ENCODE results near the gene DNAJC17.

DNAJC17 gene

GRCh38 chr15:40755812-40756208 lies 51.5 kb downstream of the DNAJC17 start:
- Histone ChIP-seq H3K4me1 (peaks cover 3% of the 10 kb centered on the region), H3K9me3 (ENCODE audit: control insufficient read depth, low read length) (no peaks in the 10 kb centered on the region), H3K27me3 (ENCODE audit: control insufficient read depth, insufficient read depth, low read length) (no peaks in the 10 kb centered on the region), H3K27ac (peak overlapping the region; percentile 40), H3K36me3 (ENCODE audit: control insufficient read depth, insufficient read depth, low read length) (no peaks in the 10 kb centered on the region), H3K9ac (no peak overlapping the region), H2AFZ (peak overlapping the region; percentile 70), H3K4me2 (ENCODE audit: low read length) (peak overlapping the region; percentile 77), H3K79me2 (no peaks in the 10 kb centered on the region), H3K4me3 (ENCODE audit: low read depth, low read length) (peak overlapping the region; percentile 86)
- TF ChIP-seq, protein P1, sequence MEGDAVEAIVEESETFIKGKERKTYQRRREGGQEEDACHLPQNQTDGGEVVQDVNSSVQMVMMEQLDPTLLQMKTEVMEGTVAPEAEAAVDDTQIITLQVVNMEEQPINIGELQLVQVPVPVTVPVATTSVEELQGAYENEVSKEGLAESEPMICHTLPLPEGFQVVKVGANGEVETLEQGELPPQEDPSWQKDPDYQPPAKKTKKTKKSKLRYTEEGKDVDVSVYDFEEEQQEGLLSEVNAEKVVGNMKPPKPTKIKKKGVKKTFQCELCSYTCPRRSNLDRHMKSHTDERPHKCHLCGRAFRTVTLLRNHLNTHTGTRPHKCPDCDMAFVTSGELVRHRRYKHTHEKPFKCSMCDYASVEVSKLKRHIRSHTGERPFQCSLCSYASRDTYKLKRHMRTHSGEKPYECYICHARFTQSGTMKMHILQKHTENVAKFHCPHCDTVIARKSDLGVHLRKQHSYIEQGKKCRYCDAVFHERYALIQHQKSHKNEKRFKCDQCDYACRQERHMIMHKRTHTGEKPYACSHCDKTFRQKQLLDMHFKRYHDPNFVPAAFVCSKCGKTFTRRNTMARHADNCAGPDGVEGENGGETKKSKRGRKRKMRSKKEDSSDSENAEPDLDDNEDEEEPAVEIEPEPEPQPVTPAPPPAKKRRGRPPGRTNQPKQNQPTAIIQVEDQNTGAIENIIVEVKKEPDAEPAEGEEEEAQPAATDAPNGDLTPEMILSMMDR (IDR thresholded peaks at IDR 0.05), result no peak

GRCh38 chr15:40754883-40755811 lies 52.1 kb downstream of the DNAJC17 start, which contains the start of gene RMDN3:
Gene RMDN3, minus strand, starts transcription at chr15:40755254. Its CDS starts 471 bp downstream, at chr15:40754783.
- H2AFZ ChIP-seq, result peak within 1 kb of the TSS; percentile 70
- H3K9me3 ChIP-seq (ENCODE audit: control insufficient read depth, low read length), result no peaks in the 10 kb centered on the region
- no peaks in the 10 kb centered on the region for H3K79me2 ChIP-seq

DNA sequence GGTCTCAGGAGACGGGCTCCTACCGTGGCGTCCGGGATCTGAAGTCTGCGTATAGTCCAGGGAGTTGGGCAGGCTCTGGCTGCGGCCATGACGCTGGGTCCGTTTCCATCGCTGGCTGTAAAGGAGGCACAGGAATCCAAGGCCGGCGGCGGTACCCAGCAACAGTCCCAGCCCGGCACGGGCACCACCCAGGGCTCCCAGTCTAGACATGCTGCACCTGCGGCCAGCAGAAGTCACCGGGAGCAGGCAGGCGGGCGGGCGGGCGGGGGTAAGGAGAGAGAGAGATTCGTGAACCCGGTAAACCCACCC lies 52.7 kb downstream of the DNAJC17 start:
- H3K9me3 ChIP-seq (ENCODE audit: control insufficient read depth, low read length), result no peaks in the 10 kb centered on the region
- H3K27me3 ChIP-seq (ENCODE audit: control insufficient read depth, insufficient read depth, low read length), result no peaks in the 10 kb centered on the region
- H3K4me1 ChIP-seq, result peaks cover 3% of the 10 kb centered on the region
- peak overlapping the region; percentile 91 for H3K4me2 ChIP-seq (ENCODE audit: low read length)
- H3K4me3 ChIP-seq (ENCODE audit: low read depth, low read length), result peak overlapping the region; percentile 86
- H2AFZ ChIP-seq, result peak overlapping the region; percentile 70
- H3K9ac ChIP-seq, result no peak overlapping the region
- no peaks in the 10 kb centered on the region for H3K79me2 ChIP-seq
- no peaks in the 10 kb centered on the region for H3K36me3 ChIP-seq (ENCODE audit: control insufficient read depth, insufficient read depth, low read length)
- no peak overlapping the region for H3K27ac ChIP-seq
- TF ChIP-seq, protein P1 (IDR thresholded peaks at IDR 0.05), result no peak

More at GRCh38 chr15:40754883-40755811, 52.1 kb downstream of the DNAJC17 start, which contains the start of gene RMDN3:
- Histone ChIP-seq H3K9ac (no peak within 1 kb of the TSS), H3K4me1 (peaks cover 3% of the 10 kb centered on the region), H3K36me3 (ENCODE audit: control insufficient read depth, insufficient read depth, low read length) (no peaks in the 10 kb centered on the region), H3K27ac (peak within 1 kb of the TSS; percentile 40), H3K4me3 (ENCODE audit: low read depth, low read length) (peak within 1 kb of the TSS; percentile 86), H3K27me3 (ENCODE audit: control insufficient read depth, insufficient read depth, low read length) (no peaks in the 10 kb centered on the region), H3K4me2 (ENCODE audit: low read length) (peak within 1 kb of the TSS; percentile 91)
- TF ChIP-seq, protein P1 (IDR thresholded peaks at IDR 0.05), result peak; percentile 28

- Histone ChIP-seq H2AFZ (no peak overlapping the region), H3K27me3 (ENCODE audit: control insufficient read depth, insufficient read depth, low read length) (no peaks in the 10 kb centered on the region), H3K4me2 (ENCODE audit: low read length) (no peak overlapping the region), H3K9ac (no peak overlapping the region), H3K36me3 (ENCODE audit: control insufficient read depth, insufficient read depth, low read length) (no peaks in the 10 kb centered on the region), H3K79me2 (no peaks in the 10 kb centered on the region), H3K4me3 (ENCODE audit: low read depth, low read length) (no peak overlapping the region), H3K27ac (no peak overlapping the region), H3K4me1 (peaks cover 2% of the 10 kb centered on the region), H3K9me3 (ENCODE audit: control insufficient read depth, low read length) (no peaks in the 10 kb centered on the region)
- TF ChIP-seq, protein P1 (IDR thresholded peaks at IDR 0.05), result no peak
Measured at GRCh38 chr15:40751745-40752144, 55.5 kb downstream of the DNAJC17 start.

Measured in parathyroid adenoma (tissue), 2 donors.